ENCODE data around the gene PAXX. TPM values are rescaled to one million over a fixed set of nuclear protein-coding genes. Genes with fewer than 3 reads are reported as not detected.

The PAXX gene, protein sequence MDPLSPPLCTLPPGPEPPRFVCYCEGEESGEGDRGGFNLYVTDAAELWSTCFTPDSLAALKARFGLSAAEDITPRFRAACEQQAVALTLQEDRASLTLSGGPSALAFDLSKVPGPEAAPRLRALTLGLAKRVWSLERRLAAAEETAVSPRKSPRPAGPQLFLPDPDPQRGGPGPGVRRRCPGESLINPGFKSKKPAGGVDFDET
- 23.9 and 25.1 TPM in 2 replicates for total RNA-seq

GRCh38 chr9:136991993-136992818 lies at the start of gene PAXX:
PAXX (plus strand) TSS chr9:136992422; CDS start chr9:136992444, 22 bp downstream.

GRCh38 chr9:136944519-136945332 lies 47.5 kb upstream of the PAXX start, which contains the start of the genes C8G and FBXW5:
C8G (plus strand) TSS chr9:136945243; CDS start chr9:136945321, 78 bp downstream.
FBXW5 (minus strand) TSS chr9:136944738; CDS start chr9:136944083, 655 bp downstream.

DNA sequence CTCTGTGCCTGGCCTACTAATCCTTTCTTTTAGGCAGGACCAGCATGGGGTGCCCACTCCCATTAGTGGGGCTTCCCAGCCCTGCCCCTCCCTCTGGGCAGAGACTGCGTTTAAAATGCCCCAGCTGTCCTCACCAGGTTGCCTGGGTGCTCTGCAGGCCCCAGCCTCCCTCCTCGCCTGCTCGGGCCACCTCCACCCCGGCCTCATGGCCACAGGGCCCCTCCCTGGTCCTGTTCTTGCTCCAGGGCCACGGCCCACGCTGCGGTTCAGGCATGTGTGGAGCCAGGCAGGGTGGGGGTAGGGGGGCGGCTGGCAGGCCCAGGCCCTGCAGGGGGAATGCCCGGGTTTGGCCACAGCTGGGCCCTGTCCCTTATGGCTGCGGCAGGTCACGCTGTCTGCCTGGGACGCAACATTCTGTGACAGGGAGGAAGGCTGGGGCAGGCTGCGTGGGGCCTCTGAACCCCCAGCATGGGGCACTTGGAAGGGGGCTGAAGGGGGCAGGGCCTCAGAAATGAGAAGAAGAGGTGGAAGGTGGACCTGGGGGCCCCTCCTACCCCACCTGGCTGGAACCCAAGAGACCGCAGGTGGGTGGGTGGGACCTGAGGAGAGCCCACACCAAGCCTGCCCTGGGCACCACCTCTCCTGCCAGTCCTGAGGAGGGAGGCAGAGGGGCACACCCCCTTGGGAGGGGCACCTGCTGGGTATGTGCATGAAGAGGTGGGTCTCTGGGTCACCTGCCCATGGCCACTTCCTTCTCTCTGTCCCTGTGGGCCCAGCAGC lies 40.5 kb upstream of the PAXX start, which contains the start of gene LCN12:
TSS of gene LCN12 (plus strand) at position 733 of the 780 bp plus-strand sequence. CDS start 55 bp downstream, outside the sequence.

GRCh38 chr9:136977223-136977622 lies 15.0 kb upstream of the PAXX start, which contains the start of gene PTGDS:
PTGDS (plus strand) TSS chr9:136977504; CDS start chr9:136977579, 75 bp downstream.

DNA sequence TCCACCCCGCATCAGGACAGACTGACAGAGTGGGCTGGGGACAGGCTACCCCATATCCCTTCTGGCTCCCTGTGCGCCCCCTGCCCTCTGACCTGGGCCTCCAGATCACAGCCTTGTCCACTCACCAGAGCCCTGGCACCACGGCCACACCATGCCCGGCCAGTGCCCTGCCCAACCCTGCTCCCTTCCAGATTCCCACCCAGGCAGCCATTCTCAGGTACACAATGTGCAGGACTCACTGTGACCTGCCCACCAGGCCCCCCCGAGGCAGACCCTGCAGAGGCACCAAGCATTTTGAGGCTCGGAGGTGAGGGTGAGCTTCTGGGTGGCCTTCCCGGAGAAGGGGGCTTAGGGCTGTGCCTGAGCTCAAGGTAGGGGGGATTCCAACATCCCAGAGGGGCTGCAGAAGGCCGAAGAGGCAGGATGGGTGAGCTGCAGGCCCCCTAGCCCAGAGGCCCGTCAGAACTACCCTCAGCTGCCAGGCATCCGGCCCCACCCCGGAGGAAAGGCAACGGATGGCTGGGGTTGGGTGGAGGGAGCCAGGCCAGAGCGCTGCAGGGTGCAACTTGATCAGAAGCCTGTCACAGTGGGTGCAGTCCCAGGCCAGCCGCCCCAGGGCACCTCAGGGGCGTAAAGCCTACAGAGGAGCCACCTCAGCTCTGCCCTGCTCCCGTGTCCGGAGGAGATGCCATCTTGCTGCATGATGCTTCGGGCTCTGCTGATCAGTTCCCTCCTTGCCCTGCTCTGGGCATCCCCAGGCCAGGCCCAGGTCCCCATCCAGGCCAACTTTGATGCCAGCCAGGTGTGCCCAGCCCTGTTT lies 9.8 kb upstream of the PAXX start, which contains the start of gene LCNL1:
TSS of gene LCNL1 (plus strand) at position 762 of the 820 bp plus-strand sequence. CDS start 594 bp downstream, outside the sequence.

DNA sequence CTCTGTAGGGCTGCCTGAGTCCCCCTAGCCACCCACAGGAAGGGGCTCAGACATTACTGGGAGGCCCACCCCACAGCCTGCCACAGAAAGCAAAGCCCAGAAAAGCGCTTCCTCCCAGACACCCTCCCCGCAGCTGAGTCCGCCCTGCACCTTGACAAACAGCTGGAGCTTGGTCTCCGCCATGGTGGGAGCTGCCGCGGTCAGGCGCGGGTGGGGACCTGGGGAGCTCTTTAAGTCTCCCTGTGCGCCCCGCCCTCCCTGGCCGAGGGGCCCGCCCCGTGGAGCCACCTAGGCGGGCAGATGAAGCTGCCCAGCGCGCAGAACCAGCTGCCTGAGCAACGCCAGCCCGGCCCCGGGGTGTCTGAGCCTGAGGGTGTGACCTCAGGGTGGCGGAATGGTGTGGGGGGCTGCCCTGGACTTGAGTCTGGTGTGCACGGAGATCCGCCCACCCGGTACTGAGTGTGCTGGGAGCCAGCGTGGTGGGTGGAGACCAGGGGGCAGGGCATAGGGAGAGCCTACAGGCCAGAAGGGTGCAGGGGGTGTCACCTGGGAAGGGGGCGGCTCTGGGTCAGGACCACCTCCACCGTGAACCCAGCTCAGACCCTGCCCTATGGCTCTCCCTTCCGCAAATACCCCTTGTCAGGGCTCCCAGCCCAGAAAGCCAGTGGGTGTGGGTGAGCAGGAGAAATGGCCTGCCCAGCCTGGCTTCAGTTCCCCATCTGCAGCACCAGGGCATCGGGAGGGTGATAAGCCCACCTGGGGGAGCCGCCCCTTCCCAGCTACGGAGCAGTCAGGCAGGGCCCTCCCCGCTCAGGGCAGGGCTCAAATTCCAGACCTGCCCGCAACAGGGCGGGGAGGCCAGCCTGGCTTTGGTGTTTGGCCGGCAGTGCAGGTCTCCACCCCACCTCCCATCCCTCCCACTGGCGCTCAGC lies 4.4 kb downstream of the PAXX start, which contains the start of gene CLIC3:
TSS of gene CLIC3 (minus strand) at position 208 of the 932 bp plus-strand sequence. CDS start at position 183, 25 bp downstream.

GRCh38 chr9:137027369-137028262 lies 35.4 kb downstream of the PAXX start, which contains the start of gene ABCA2:
ABCA2 (minus strand) TSS chr9:137028237; CDS start chr9:137028140, 97 bp downstream.

DNA sequence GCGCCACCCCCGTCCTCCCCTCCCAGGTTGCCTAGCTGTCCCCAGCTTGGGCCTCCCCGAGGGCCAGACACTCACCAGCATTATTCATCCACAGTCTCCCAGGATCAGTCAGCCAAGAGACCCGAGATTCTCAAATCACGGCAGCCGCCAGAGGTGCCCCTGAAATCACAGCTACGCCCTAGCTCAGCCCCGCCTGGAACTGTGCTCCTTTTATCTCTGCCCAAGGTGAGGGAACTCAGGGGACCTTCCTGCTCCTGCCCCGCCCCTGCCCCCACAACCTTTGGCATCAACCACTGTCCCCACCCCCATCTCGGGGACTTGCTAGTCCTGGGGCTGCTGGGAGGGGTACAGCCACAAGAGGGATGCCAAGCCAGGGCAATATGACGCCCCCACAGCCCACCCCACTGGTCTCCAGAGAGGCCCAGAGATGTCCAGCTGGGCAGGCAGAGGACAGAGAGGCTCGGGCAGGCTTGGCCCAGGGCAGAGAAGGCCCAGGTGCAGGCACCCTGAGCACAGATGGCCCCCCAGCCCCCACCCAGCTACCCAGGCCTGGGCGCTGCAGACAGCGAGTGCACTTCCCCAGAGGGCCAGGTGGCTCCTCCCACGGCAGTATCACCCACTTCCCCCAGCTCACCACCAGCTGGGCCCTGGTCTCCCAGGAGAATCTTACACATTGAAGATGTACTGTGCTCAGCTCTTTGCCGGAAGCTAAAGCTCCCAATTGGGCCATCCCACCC lies 39.9 kb downstream of the PAXX start, which contains the start of gene FUT7:
TSS of gene FUT7 (minus strand) at position 185 of the 737 bp plus-strand sequence. CDS start at position 88, 97 bp downstream.

Other genes with a start within 250 kb of the PAXX start
- gene LCN10, start 249.5 kb upstream of the PAXX start, total RNA-seq: not detected in 2 replicates
- gene LCN6, start 243.9 kb upstream of the PAXX start, total RNA-seq: not detected in 2 replicates
- gene LCN8, start 234.2 kb upstream of the PAXX start, total RNA-seq: not detected in 2 replicates
- not detected in 2 replicates for gene LCN15, start 227.9 kb upstream of the PAXX start, total RNA-seq
- 52.2 and 62.0 TPM in 2 replicates for gene TMEM141, start 201.1 kb upstream of the PAXX start, total RNA-seq
- gene CCDC183, start 196.1 kb upstream of the PAXX start, total RNA-seq: 0.37 TPM in 1 of 2 replicates, not detected in the other
- 66.7 and 87.5 TPM in 2 replicates for gene RABL6, start 184.5 kb upstream of the PAXX start, total RNA-seq
- gene AJM1, start 149.9 kb upstream of the PAXX start, total RNA-seq: 1.4 and 3.5 TPM in 2 replicates
- gene PHPT1, start 143.0 kb upstream of the PAXX start, total RNA-seq: 44.4 and 70.9 TPM in 2 replicates
- gene MAMDC4, start 140.1 kb upstream of the PAXX start, total RNA-seq: 1.1 and 3.1 TPM in 2 replicates
- gene EDF1, start 126.1 kb upstream of the PAXX start, total RNA-seq: 265 and 280 TPM in 2 replicates
- gene TRAF2, start 105.9 kb upstream of the PAXX start, total RNA-seq: 9.6 and 16.3 TPM in 2 replicates
- 167 and 192 TPM in 2 replicates for gene FBXW5, start 47.7 kb upstream of the PAXX start, total RNA-seq
- 0.37 TPM in 1 of 2 replicates, not detected in the other for gene C8G, start 47.2 kb upstream of the PAXX start, total RNA-seq
- gene LCN12, start 40.1 kb upstream of the PAXX start, total RNA-seq: 0.12 TPM in 1 of 2 replicates, not detected in the other
- gene PTGDS, start 14.9 kb upstream of the PAXX start, total RNA-seq: 1.2 and 40.7 TPM in 2 replicates
- gene LCNL1, start 9.4 kb upstream of the PAXX start, total RNA-seq: 0.66 and 6.4 TPM in 2 replicates
- gene CLIC3, start 4.1 kb downstream of the PAXX start, total RNA-seq: 0.55 and 3.0 TPM in 2 replicates
- 19.0 and 31.7 TPM in 2 replicates for gene ABCA2, start 35.8 kb downstream of the PAXX start, total RNA-seq
- not detected in 2 replicates for gene FUT7, start 39.7 kb downstream of the PAXX start, total RNA-seq
- 13.3 and 20.9 TPM in 2 replicates for gene NPDC1, start 53.8 kb downstream of the PAXX start, total RNA-seq
- not detected in 2 replicates for gene ENTPD2, start 61.6 kb downstream of the PAXX start, total RNA-seq
- gene SAPCD2, start 78.1 kb downstream of the PAXX start, total RNA-seq: 7.1 and 18.6 TPM in 2 replicates
- 28.3 and 33.1 TPM in 2 replicates for gene UAP1L1, start 85.1 kb downstream of the PAXX start, total RNA-seq
- 73.2 and 128 TPM in 2 replicates for gene MAN1B1, start 94.6 kb downstream of the PAXX start, total RNA-seq
- 45.3 and 86.1 TPM in 2 replicates for gene DPP7, start 122.3 kb downstream of the PAXX start, total RNA-seq
- gene GRIN1, start 146.7 kb downstream of the PAXX start, total RNA-seq: under 0.01 and 0.11 TPM in 2 replicates
- gene LRRC26, start 177.6 kb downstream of the PAXX start, total RNA-seq: not detected in 2 replicates
- gene TMEM210, start 179.6 kb downstream of the PAXX start, total RNA-seq: 0.25 TPM in 1 of 2 replicates, not detected in the other
- 29.9 and 34.0 TPM in 2 replicates for gene ANAPC2, start 196.1 kb downstream of the PAXX start, total RNA-seq
- 60.9 and 82.4 TPM in 2 replicates for gene SSNA1, start 196.3 kb downstream of the PAXX start, total RNA-seq
- gene TPRN, start 208.3 kb downstream of the PAXX start, total RNA-seq: 6.8 and 8.7 TPM in 2 replicates
- gene TMEM203, start 213.2 kb downstream of the PAXX start, total RNA-seq: 37.1 and 41.5 TPM in 2 replicates
- 2.6 and 4.8 TPM in 2 replicates for gene NDOR1, start 213.3 kb downstream of the PAXX start, total RNA-seq
- 0.11 and 0.25 TPM in 2 replicates for gene RNF208, start 229.8 kb downstream of the PAXX start, total RNA-seq
- 0.55 and 0.62 TPM in 2 replicates for gene CYSRT1, start 232.8 kb downstream of the PAXX start, total RNA-seq
- 0.11 TPM in 1 of 2 replicates, not detected in the other for gene RNF224, start 235.1 kb downstream of the PAXX start, total RNA-seq
- not detected in 2 replicates for gene SLC34A3, start 238.5 kb downstream of the PAXX start, total RNA-seq
- 153 and 473 TPM in 2 replicates for gene TUBB4B, start 248.9 kb downstream of the PAXX start, total RNA-seq

Measured in uterine smooth muscle cell (primary cell).